GM19463 (cell line): ENCODE results near the gene SLCO1B3.

Source experiments
- ATAC-seq: cut with Tn5 transposase; IDR thresholded peaks from one replicate; pipeline ENCODE4 v1.9.1; 2021; ENCODE audit warnings: mild to moderate bottlenecking, moderate library complexity; ENCODE audit not compliant: unreplicated experiment

Gene SLCO1B3

DNA sequence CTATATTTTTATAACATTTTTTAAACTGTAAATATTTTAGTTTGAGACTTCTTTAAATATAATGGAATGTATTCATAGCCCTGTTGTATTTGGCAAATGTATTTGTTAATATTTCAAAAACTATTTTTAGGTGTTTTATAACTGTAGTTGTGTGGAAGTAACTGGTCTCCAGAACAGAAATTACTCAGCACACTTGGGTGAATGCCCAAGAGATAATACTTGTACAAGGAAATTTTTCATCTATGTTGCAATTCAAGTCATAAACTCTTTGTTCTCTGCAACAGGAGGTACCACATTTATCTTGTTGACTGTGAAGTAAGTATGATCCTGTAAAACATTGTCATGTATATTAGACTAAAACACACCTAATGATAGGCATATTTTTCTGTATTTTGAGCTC is 72.8 kb downstream of the SLCO1B3 start:
- no peak for ATAC-seq

DNA sequence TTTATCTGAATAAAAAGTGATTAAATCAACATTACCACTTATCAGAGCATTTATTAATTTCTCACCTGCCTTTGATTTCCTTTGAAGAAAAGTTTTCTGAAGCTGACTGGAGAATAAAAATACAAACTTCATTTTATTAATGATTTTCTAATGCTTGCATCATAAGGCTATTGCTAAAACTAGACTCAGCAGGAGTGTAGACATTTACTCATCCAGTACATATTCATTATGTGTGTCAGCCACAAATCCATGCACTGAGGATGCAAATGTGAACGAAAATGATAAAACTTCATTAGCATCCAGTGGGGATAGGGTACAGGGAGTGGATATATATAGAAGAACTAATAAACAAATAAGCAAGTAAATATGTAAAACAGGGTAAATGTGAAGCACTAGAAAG is 74.6 kb downstream of the SLCO1B3 start:
- ATAC-seq, result no peak

DNA sequence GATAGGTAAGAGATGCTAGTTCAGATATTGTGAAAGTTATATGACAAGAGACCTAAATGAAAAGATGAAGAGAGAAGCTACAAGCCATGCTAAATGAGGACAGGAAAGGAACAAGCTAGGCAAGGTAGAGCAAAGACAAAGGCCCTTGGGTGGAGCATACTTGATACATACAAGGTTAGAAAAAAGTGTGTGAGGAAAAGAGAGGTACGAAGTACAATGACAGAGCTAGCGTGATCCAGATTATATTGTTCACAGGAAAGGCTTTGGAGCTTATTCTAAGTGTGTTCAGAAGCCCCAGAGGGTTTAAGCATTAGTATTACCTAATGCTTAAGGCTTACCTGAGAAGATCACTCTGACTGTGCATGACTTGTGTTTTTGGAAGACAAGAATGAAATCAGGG is 75.0 kb downstream of the SLCO1B3 start:
- no peak for ATAC-seq

DNA sequence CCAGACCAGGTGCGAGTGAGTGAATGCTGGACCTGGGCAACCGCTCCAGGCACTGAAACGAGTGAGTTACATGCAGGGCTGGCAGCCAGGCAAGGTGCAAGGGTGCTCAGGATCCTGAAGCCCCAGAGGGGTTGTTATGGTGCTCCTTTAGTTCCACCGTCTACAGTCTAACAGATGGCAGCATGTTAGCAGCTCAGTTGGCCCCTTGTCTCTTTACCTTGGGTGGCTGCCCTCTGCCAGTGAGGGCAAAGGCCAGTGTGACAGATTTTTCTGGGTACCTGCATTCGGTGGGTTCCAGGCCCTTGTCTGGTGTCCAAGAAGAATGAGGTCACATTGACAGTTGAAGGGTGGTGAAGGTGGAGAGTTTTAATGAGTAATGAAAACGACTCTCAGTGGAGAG is 106.8 kb downstream of the SLCO1B3 start:
- ATAC-seq, result no peak

DNA sequence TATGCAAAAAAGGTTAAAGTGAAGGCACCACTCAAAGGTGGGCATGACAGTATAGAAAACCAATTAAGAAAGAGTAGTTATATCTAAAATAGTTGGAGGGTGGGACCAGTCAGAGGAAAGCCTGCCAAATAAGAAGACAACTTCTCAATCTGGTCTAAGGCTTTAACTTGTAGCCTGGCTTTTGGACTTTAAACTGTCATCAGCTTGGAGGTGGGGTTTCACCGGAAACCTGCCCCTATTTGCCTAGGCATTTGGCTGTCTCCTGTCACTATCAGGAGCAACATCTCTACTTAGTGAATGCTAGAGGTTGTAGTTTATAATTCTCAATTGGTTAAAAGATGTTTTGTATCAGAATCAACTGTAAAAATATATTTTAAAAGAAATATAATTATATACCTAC is 107.3 kb downstream of the SLCO1B3 start:
- no peak for ATAC-seq

DNA sequence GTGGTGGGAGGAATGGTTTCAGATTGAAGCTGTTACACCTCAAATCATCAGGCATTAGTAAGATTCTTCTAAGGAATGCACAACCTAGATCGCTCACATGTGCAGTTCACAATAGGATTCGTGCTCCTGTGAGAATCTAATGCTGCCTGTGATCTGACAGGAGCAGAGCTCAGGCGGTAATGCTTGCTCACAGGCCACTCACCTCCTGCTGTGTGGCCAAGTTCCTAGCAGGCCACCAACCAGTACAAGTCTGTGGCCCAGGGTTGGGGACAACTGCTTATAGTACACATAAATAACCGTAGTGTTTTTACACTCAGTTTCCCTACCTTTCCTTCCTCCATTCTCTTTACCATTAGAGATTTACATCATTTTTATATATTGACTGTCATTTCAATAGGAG is 121.4 kb downstream of the SLCO1B3 start:
- ATAC-seq, result no peak

DNA sequence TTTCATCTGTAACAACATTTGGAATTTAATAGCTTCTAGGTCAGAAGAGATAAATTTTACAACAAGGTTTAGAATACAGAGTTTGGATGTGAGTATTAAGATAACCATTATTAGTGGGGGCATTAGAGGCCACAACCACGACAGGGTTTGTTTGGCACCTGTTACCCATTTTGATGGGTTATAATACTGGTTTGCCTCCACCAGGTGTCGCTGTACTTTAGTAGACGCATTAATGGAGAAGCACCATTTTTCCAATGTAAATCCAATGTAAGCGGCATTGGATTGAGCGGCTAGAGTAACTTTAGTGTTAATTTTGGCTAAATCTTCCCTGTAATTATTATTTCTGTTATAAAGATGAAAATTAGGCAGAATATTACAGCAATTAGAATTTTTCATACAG is 136.2 kb downstream of the SLCO1B3 start:
- no peak for ATAC-seq

DNA sequence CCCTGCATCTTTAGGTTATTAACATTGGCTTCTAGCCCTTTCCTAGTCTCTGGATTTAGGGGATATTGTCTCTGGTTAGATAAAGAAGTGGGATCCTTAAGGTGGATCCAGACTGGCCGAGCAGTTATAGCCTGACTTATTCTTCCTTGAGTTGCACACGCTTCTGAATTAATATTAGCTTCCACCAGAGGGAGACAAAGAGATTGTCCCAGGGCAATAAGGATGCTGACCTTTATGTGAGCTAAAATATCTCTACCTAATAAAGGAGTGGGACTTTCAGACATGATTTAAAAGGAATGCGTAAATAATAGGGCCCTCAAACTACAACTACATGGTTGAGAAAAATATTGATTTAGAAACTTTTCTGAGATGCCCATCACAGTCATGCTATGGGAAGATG is 139.7 kb downstream of the SLCO1B3 start:
- peak; percentile 76 for ATAC-seq

DNA sequence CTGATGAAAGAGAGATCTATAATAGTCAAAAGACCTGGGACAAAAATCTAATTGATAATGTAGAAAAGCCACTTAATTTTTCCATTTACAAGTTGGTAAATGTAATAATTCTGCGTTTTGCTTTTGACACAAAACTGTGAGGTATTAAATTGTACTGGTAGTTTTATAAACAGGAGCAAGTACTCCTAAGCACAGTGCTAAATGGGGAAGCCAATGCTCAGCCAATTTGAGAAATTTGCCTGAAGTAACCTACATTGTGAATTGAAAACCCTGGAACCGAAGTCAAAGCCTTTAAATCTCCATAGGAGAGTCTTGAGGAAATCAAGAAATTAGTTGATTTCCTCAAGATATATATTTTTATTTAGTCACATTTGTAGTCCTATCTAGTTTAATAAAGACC is 152.8 kb downstream of the SLCO1B3 start:
- ATAC-seq, result no peak

DNA sequence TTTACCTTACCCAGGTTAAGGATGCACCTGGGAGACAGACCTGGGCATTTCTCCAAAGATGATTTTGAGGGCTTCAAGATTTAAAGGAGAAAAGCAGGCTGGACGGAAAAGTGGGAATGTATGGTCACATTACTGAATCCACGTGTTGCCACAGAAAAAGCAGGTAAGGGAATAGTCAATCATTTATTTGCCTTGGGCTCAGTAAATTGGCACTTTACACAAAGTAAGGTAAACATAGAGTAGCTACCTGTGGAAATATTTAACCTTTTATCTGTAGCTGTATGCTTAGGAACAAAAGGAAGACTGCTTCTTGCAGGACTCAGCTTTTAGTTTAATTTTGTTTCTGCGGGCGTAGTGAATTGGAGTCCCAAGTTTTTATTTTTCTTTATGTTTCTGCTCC is 153.3 kb downstream of the SLCO1B3 start:
- no peak for ATAC-seq
